Lung (tissue), 4 donors: Measurements from ENCODE around the gene ADAMTS1. TPM values are rescaled to one million over a fixed set of nuclear protein-coding genes. Genes with fewer than 3 reads are reported as not detected.

Experiments
- polyA plus RNA-seq, 2 donors: library from polyadenylated mRNA; stranded (reverse); fragments of 200-250 nt; gene quantifications; one replicate each; pipeline ENCODE4 v1.2.1, GENCODE V29; 2013
- total RNA-seq, 2 donors: library from RNA; depleted of rRNA in 1 of 2; stranded (reverse); fragments of >200 nt in 1 of 2; gene quantifications; one replicate each; pipeline ENCODE4 v1.2.1, GENCODE V29; 2014 to 2021
- donor health status: Bipolar disorder and iron deficiency.
- donor health status: healthy.
- donor health status: DM: yes; HTN: yes; CAD: no.

Gene ADAMTS1
- total and polyA plus RNA-seq, 4 donors: 15.3 to 165 (median 84.4) TPM

Other genes with a start within 250 kb of the ADAMTS1 start
- gene ADAMTS5, start 121.7 kb upstream of the ADAMTS1 start, total RNA-seq: 10 to 100 TPM in 1 of 2 donors, 1 to 10 TPM in 1; 4.7 to 22.2 TPM
- under 1 TPM; 0.59 to 0.88 TPM for gene ADAMTS5, start 121.7 kb upstream of the ADAMTS1 start, polyA plus RNA-seq